Mesenchymal stem cell (in vitro differentiated cells and primary cell): ENCODE data around the gene COL28A1.
"Not testable (repeated sequence)": the region's sequence is repeated elsewhere in the genome, so short reads cannot be mapped to it uniquely, and the experiment has no call there.

ENCODE experiments used
- DNase-seq: peaks from one replicate; pipeline ENCODE4 v3.0.0-alpha.2; 2013
- H2AFZ ChIP-seq: one replicate; pipeline ENCODE4 v1.6.1; 2013; ENCODE audit warnings: low read depth, mild to moderate bottlenecking, control low read depth, inconsistent platforms, low read length, moderate library complexity
- H2AK5ac ChIP-seq: 2 replicates; pipeline ENCODE4 v1.6.1; 2013; ENCODE audit warnings: low read length, moderate library complexity, mild to moderate bottlenecking, inconsistent platforms; ENCODE audit not compliant: severe bottlenecking
- H2BK120ac ChIP-seq: one replicate; pipeline ENCODE4 v1.6.1; 2013; ENCODE audit warnings: low read depth, mild to moderate bottlenecking, inconsistent platforms, low read length, moderate library complexity
- H2BK12ac ChIP-seq, 2 experiments: one replicate each; pipeline ENCODE4 v1.6.1; 2013; ENCODE audit warnings: inconsistent platforms in 2 of 2, low read length in 2 of 2, mild to moderate bottlenecking in 2 of 2, moderate library complexity in 2 of 2, control low read depth in 1 of 2
- H2BK15ac ChIP-seq: one replicate; pipeline ENCODE4 v1.6.1; 2013; ENCODE audit warnings: mild to moderate bottlenecking, low read depth, inconsistent platforms; ENCODE audit not compliant: poor library complexity, severe bottlenecking
- H2BK5ac ChIP-seq: 2 replicates; pipeline ENCODE4 v1.6.1; 2013; ENCODE audit warnings: low read depth, mild to moderate bottlenecking, low read length, control low read depth, inconsistent platforms; ENCODE audit not compliant: poor library complexity, severe bottlenecking
- H3K14ac ChIP-seq, 2 experiments: one replicate each; pipeline ENCODE4 v1.6.1; 2013; ENCODE audit warnings: inconsistent platforms in 2 of 2, low read length in 2 of 2, control low read depth in 1 of 2, mild to moderate bottlenecking in 1 of 2, moderate library complexity in 1 of 2
- H3K18ac ChIP-seq, 2 experiments: one replicate each; pipeline ENCODE4 v1.6.1; 2013; ENCODE audit warnings: inconsistent platforms in 2 of 2, low read length in 2 of 2, control low read depth in 1 of 2, low read depth in 1 of 2, mild to moderate bottlenecking in 1 of 2
- H3K23ac ChIP-seq, 2 experiments: one replicate each; pipeline ENCODE4 v1.6.1; 2013; ENCODE audit warnings: inconsistent platforms in 2 of 2, low read length in 2 of 2, mild to moderate bottlenecking in 2 of 2, moderate library complexity in 2 of 2, control low read depth in 1 of 2
- H3K27ac ChIP-seq: 2 replicates; pipeline ENCODE4 v1.5.1; 2013; ENCODE audit warnings: mild to moderate bottlenecking, moderate library complexity, low read length, control low read depth, inconsistent platforms; ENCODE audit not compliant: poor library complexity, severe bottlenecking
- H3K27me3 ChIP-seq, 2 experiments: 2 replicates each; pipeline versions ENCODE4 v1.6.1 to v1.7.0; 2013; ENCODE audit warnings: low read length in 2 of 2, mild to moderate bottlenecking in 2 of 2, moderate library complexity in 2 of 2, control low read depth in 1 of 2, inconsistent platforms in 1 of 2; ENCODE audit not compliant: control insufficient read depth in 1 of 2, insufficient read depth in 1 of 2
- H3K36me3 ChIP-seq, 2 experiments: 2 replicates each; pipeline versions ENCODE4 v1.6.1 to v1.7.0; 2013; ENCODE audit warnings: low read length in 2 of 2, control low read depth in 1 of 2, inconsistent platforms in 1 of 2, low read depth in 1 of 2, mild to moderate bottlenecking in 1 of 2; ENCODE audit not compliant: insufficient read depth in 2 of 2, control insufficient read depth in 1 of 2
- H3K4ac ChIP-seq, 2 experiments: one replicate each; pipeline ENCODE4 v1.6.1; 2013; ENCODE audit warnings: inconsistent platforms in 2 of 2, low read length in 2 of 2, mild to moderate bottlenecking in 2 of 2, moderate library complexity in 2 of 2, control low read depth in 1 of 2, low read depth in 1 of 2
- H3K4me1 ChIP-seq: 2 replicates; pipeline ENCODE4 v1.6.1; 2013; ENCODE audit warnings: low read depth, low read length, control low read depth; ENCODE audit not compliant: control insufficient read depth, insufficient read depth
- H3K4me2 ChIP-seq: 2 replicates; pipeline ENCODE4 v1.6.1; 2013; ENCODE audit warnings: low read length, mild to moderate bottlenecking, inconsistent platforms; ENCODE audit not compliant: poor library complexity, severe bottlenecking
- H3K4me3 ChIP-seq, 2 experiments: 2 replicates each; pipeline versions ENCODE4 v1.5.1 to v1.7.0; 2013; ENCODE audit warnings: low read length in 2 of 2, mild to moderate bottlenecking in 2 of 2, control low read depth in 1 of 2, low read depth in 1 of 2; ENCODE audit not compliant: insufficient read depth in 1 of 2
- H3K79me1 ChIP-seq: replicated peaks from 2 replicates; pipeline ENCODE4 v1.6.1; 2013; ENCODE audit warnings: mild to moderate bottlenecking, control low read depth, low read length, inconsistent platforms; ENCODE audit not compliant: poor library complexity, severe bottlenecking
- H3K9ac ChIP-seq: 2 replicates; pipeline ENCODE4 v1.7.0; 2013; ENCODE audit warnings: mild to moderate bottlenecking, low read length, moderate library complexity
- H3K9me3 ChIP-seq: 2 replicates; pipeline ENCODE4 v1.7.0; 2013; ENCODE audit warnings: mild to moderate bottlenecking, low read length; ENCODE audit not compliant: control insufficient read depth
- H4K8ac ChIP-seq: one replicate; pipeline ENCODE4 v1.6.1; 2013; ENCODE audit warnings: inconsistent platforms, mild to moderate bottlenecking, low read length, moderate library complexity
- H4K91ac ChIP-seq: one replicate; pipeline ENCODE4 v1.6.1; 2013; ENCODE audit warnings: mild to moderate bottlenecking, low read length, inconsistent platforms
- WGBS: methylation state at CpG from one replicate; pipeline ENCODE4 v1.1.7; 2013; ENCODE audit warnings: mixed read lengths; 5-methylcytosine and 5-hydroxymethylcytosine counted together

Gene COL28A1

GRCh38 chr7:7395785-7396184, 139.9 kb downstream of the COL28A1 start:
- Histone ChIP-seq H2AFZ (no peak overlapping the region), H4K8ac (no peak overlapping the region), H3K27ac (no peak overlapping the region), H3K4me1 (no peaks in the 10 kb centered on the region), H2AK5ac (no peak overlapping the region), H3K9ac (no peak overlapping the region), H3K14ac (no peak overlapping the region), H3K79me1 (no peaks in the 10 kb centered on the region), H3K4me3 (no peak overlapping the region), H2BK120ac (no peak overlapping the region), H3K18ac (no peak overlapping the region), H3K36me3 (no peaks in the 10 kb centered on the region), H2BK5ac (no peak overlapping the region), H2BK12ac (no peak overlapping the region), H3K4ac (no peak overlapping the region), H3K27me3 (no peaks in the 10 kb centered on the region), H2BK15ac (no peak overlapping the region), H3K23ac (no peak overlapping the region), H3K9me3 (peaks cover 6% of the 10 kb centered on the region), H3K4me2 (no peak overlapping the region), H4K91ac (no peak overlapping the region)
- no peak for DNase-seq
- 88% methylated on average over 3 of the region's 4 CpGs for WGBS

GRCh38 chr7:7388164-7388563, 147.5 kb downstream of the COL28A1 start:
- H3K4me2 ChIP-seq, DNase-seq, H3K27me3 ChIP-seq, H2BK12ac ChIP-seq, H3K9me3 ChIP-seq, H3K27ac ChIP-seq, H3K23ac ChIP-seq, H3K36me3 ChIP-seq, H3K4ac ChIP-seq, H3K18ac ChIP-seq, H3K9ac ChIP-seq, H3K14ac ChIP-seq, H2AK5ac ChIP-seq, H2BK5ac ChIP-seq, H4K8ac ChIP-seq, H2AFZ ChIP-seq, H3K4me1 ChIP-seq, H3K79me1 ChIP-seq, H2BK15ac ChIP-seq, H4K91ac ChIP-seq, H3K4me3 ChIP-seq, H2BK120ac ChIP-seq: not testable (repeated sequence)
- no CpG with 5 or more reads among the region's 4 CpGs for WGBS

- Histone ChIP-seq H3K23ac (no peak overlapping the region), H3K14ac (no peak overlapping the region), H2BK12ac (no peak overlapping the region), H3K4ac (no peak overlapping the region), H3K4me3 (no peak overlapping the region), H3K4me2 (no peak overlapping the region), H2BK5ac (no peak overlapping the region), H2AK5ac (no peak overlapping the region), H2BK15ac (no peak overlapping the region), H2BK120ac (no peak overlapping the region), H3K18ac (no peak overlapping the region), H3K27me3 (no peaks in the 10 kb centered on the region), H3K9ac (no peak overlapping the region), H3K27ac (no peak overlapping the region), H4K91ac (no peak overlapping the region), H3K4me1 (no peaks in the 10 kb centered on the region), H3K36me3 (no peaks in the 10 kb centered on the region), H3K79me1 (no peaks in the 10 kb centered on the region), H3K9me3 (no peaks in the 10 kb centered on the region), H4K8ac (no peak overlapping the region), H2AFZ (no peak overlapping the region)
- WGBS, result no CpG with 5 or more reads among the region's 2 CpGs
- DNase-seq, result no peak
Observed at GRCh38 chr7:7385421-7385820, 150.3 kb downstream of the COL28A1 start.

GRCh38 chr7:7384228-7384627, 151.4 kb downstream of the COL28A1 start:
- H3K9me3 ChIP-seq, result no peaks in the 10 kb centered on the region
- H3K4ac ChIP-seq, result no peak overlapping the region
- H3K27ac ChIP-seq, result no peak overlapping the region
- no peak overlapping the region for H2AK5ac ChIP-seq
- no peak overlapping the region for H3K4me3 ChIP-seq
- no peaks in the 10 kb centered on the region for H3K27me3 ChIP-seq
- no peak overlapping the region for H3K23ac ChIP-seq
- no peak overlapping the region for H2BK120ac ChIP-seq
- no peak overlapping the region for H3K9ac ChIP-seq
- no peak overlapping the region for H4K91ac ChIP-seq
- H2BK15ac ChIP-seq, result no peak overlapping the region
- H2BK12ac ChIP-seq, result no peak overlapping the region
- no peak overlapping the region for H3K4me2 ChIP-seq
- H3K4me1 ChIP-seq, result no peaks in the 10 kb centered on the region
- H3K36me3 ChIP-seq, result no peaks in the 10 kb centered on the region
- H3K18ac ChIP-seq, result no peak overlapping the region
- no peak overlapping the region for H3K14ac ChIP-seq
- no peak overlapping the region for H2AFZ ChIP-seq
- H3K79me1 ChIP-seq, result no peaks in the 10 kb centered on the region
- H4K8ac ChIP-seq, result no peak overlapping the region
- no peak for DNase-seq
- H2BK5ac ChIP-seq, result no peak overlapping the region
